ENCODE data around the gene TMCC1.

The TMCC1 gene

GRCh38 chr3:129644836-129645235, 248.7 kb downstream of the TMCC1 start:
- TF ChIP-seq FOXP2 (optimal IDR thresholded peaks at IDR 0.05; ENCODE audit: borderline replicate concordance, extremely low read depth, extremely low read length, insufficient read depth): no peak
- TF ChIP-seq TAF1 (IDR thresholded peaks at IDR 0.05; ENCODE audit: borderline replicate concordance, insufficient read depth, low read length): no peak
- TF ChIP-seq SIN3A (IDR thresholded peaks at IDR 0.05; ENCODE audit: borderline replicate concordance, insufficient read depth, low read length): no peak
- TF ChIP-seq REST (IDR thresholded peaks at IDR 0.05; ENCODE audit: insufficient read depth in 1 of 2, low read depth in 2 of 2, low read length in 2 of 2): no peak
- TF ChIP-seq POLR2AphosphoS5 (IDR thresholded peaks at IDR 0.05; ENCODE audit: low read depth, low read length): no peak

- TF ChIP-seq POLR2AphosphoS5 (IDR thresholded peaks at IDR 0.05; ENCODE audit: low read depth, low read length): no peak
- TF ChIP-seq SIN3A (IDR thresholded peaks at IDR 0.05; ENCODE audit: borderline replicate concordance, insufficient read depth, low read length): no peak
- no peak for TF ChIP-seq REST (IDR thresholded peaks at IDR 0.05; ENCODE audit: insufficient read depth in 1 of 2, low read depth in 2 of 2, low read length in 2 of 2)
- TF ChIP-seq FOXP2 (optimal IDR thresholded peaks at IDR 0.05; ENCODE audit: borderline replicate concordance, extremely low read depth, extremely low read length, insufficient read depth): no peak
- no peak for TF ChIP-seq TAF1 (IDR thresholded peaks at IDR 0.05; ENCODE audit: borderline replicate concordance, insufficient read depth, low read length)
Observed at GRCh38 chr3:129638481-129638880, 255.0 kb downstream of the TMCC1 start.

- no peak for TF ChIP-seq TAF1 (IDR thresholded peaks at IDR 0.05; ENCODE audit: borderline replicate concordance, insufficient read depth, low read length)
- no peak for TF ChIP-seq REST (IDR thresholded peaks at IDR 0.05; ENCODE audit: insufficient read depth in 1 of 2, low read depth in 2 of 2, low read length in 2 of 2)
- no peak for TF ChIP-seq FOXP2 (optimal IDR thresholded peaks at IDR 0.05; ENCODE audit: borderline replicate concordance, extremely low read depth, extremely low read length, insufficient read depth)
- no peak for TF ChIP-seq SIN3A (IDR thresholded peaks at IDR 0.05; ENCODE audit: borderline replicate concordance, insufficient read depth, low read length)
- TF ChIP-seq POLR2AphosphoS5 (IDR thresholded peaks at IDR 0.05; ENCODE audit: low read depth, low read length): no peak
Observed at GRCh38 chr3:129636082-129636481, 257.4 kb downstream of the TMCC1 start.

- no peak for TF ChIP-seq FOXP2 (optimal IDR thresholded peaks at IDR 0.05; ENCODE audit: borderline replicate concordance, extremely low read depth, extremely low read length, insufficient read depth)
- TF ChIP-seq REST (IDR thresholded peaks at IDR 0.05; ENCODE audit: insufficient read depth in 1 of 2, low read depth in 2 of 2, low read length in 2 of 2): no peak
- TF ChIP-seq SIN3A (IDR thresholded peaks at IDR 0.05; ENCODE audit: borderline replicate concordance, insufficient read depth, low read length): no peak
- TF ChIP-seq POLR2AphosphoS5 (IDR thresholded peaks at IDR 0.05; ENCODE audit: low read depth, low read length): no peak
- no peak for TF ChIP-seq TAF1 (IDR thresholded peaks at IDR 0.05; ENCODE audit: borderline replicate concordance, insufficient read depth, low read length)
Observed at GRCh38 chr3:129635656-129636055, 257.9 kb downstream of the TMCC1 start.
